ENCODE results near the gene PXDN. TPM values are rescaled to one million over a fixed set of nuclear protein-coding genes. Genes with fewer than 3 reads are reported as not detected.

PXDN gene
- total RNA-seq, 4 donors from 2014 or later = 101 to 169 (median 134) TPM

DNA sequence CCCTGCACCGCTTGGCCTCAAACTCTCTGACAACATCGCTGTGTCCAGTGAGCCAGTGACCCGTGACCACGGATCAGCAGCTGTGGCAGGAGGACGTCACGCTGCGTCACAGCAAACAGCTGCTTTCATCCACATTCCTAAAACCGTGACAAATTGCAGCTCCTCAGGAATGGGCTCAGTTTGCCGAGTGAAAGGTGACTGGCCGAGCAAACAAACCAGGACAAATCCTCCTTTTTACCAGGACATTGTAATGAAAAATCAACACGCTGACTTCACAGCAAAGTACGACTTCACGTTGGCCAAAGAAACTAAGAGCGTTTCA, 57.6 kb downstream of the PXDN start:
- TF ChIP-seq CTCF (IDR thresholded peaks at IDR 0.05; ENCODE audit: low read depth) = no peak

GRCh38 chr2:1685957-1686783, 58.1 kb downstream of the PXDN start:
- no peak for TF ChIP-seq CTCF (IDR thresholded peaks at IDR 0.05; ENCODE audit: low read depth)

GRCh38 chr2:1685078-1685956, 59.0 kb downstream of the PXDN start:
- no peak for TF ChIP-seq CTCF (IDR thresholded peaks at IDR 0.05; ENCODE audit: low read depth)

DNA sequence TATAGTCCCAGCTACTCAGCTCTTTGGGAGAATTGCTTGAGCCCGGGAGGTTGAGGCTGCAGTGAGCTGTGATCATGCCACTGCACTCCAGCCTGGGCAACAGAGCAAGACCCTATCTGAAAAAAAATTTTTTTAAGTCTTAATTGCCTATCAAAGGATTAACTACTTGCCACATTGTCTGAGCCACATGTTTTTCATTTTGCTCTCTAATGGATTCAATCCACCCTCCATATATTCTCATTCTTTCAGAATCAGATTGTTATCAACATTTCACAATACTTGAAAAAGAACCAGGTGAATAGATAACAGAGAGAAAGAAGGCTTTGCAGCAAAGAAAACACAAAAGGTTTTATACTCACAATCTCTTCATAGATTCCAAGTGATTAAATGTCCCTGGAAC, 61.0 kb downstream of the PXDN start:
- TF ChIP-seq CTCF (IDR thresholded peaks at IDR 0.05; ENCODE audit: low read depth) = no peak

DNA sequence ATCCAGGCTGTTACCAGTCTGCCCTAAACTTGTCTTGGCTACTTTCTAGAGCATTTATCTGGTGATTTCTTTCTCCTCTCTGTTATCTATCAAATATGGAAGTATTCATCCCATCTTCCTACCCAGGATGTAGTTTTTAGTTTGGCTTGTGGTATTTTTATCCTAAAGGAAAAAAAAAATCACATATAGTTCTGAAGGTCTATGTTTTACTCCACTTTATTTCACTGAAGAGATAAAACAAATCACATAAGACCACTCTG, 62.2 kb downstream of the PXDN start:
- no peak for TF ChIP-seq CTCF (IDR thresholded peaks at IDR 0.05; ENCODE audit: low read depth)

- TF ChIP-seq CTCF (IDR thresholded peaks at IDR 0.05; ENCODE audit: low read depth) = no peak
Observed at GRCh38 chr2:1681323-1682180, 62.8 kb downstream of the PXDN start.

- TF ChIP-seq CTCF (IDR thresholded peaks at IDR 0.05; ENCODE audit: low read depth) = no peak
Observed at GRCh38 chr2:1681017-1681318, 63.3 kb downstream of the PXDN start.
